ENCODE measurements around the gene SSRP1. TPM values are rescaled to one million over a fixed set of nuclear protein-coding genes. Genes with fewer than 3 reads are reported as not detected.

SSRP1 gene
- total and polyA plus RNA-seq, 2 donors from 2014 or later: 44.5 to 78.5 TPM

DNA sequence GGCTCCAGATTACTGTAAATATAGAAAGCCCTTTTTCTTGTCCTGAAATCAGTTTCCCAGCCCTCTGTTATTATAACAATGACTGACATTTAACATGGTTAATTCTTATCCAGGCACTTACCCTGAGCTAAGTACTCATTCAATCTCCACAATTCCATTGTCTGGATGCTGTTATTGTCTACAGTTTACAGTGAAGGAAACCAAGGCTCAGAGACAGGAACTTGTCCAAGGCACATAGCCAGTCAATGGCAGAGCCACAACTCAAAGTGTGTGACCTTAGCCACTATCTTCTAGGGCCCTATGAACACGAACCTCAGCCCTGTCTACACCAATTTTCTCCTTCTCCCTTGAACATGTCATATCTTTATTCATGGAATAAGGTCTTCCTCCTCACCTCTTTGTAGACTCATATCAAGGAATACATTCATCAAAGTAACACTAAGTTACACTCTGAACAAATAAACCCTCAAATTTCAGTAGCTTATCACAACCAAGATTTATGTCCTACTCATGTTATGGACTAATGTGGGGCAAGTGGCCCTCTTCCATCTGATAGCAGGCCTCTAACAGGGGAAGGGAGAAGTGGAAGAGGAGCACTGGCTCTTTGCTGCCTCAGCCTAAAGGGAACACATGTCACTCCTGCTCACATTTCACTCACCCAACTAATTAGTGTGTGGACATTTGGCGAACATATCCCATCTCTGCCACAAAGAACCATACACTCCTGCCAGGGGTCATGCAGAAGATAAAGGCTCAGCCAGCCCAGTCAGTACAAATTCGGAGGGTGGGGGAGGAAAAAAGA lies 59.3 kb downstream of the SSRP1 start:
- Histone ChIP-seq H3K9ac (ENCODE audit: low read length in 3 of 3) (no peak overlapping the region), H3K36me3 (ENCODE audit: control insufficient read depth in 2 of 3, insufficient read depth in 3 of 3, low read length in 3 of 3) (no peaks in the 10 kb centered on the region), H3K9me3 (ENCODE audit: control insufficient read depth in 2 of 3, insufficient read depth in 1 of 3, low read length in 3 of 3) (peaks cover 0 to 2% (median 0%) of the 10 kb centered on the region in 3 donors), H3K4me3 (ENCODE audit: low read length in 3 of 3) (no peak overlapping the region), H3K4me1 (ENCODE audit: control insufficient read depth in 2 of 3, insufficient read depth in 2 of 3, low read depth in 1 of 3, low read length in 3 of 3) (peaks cover 2 to 8% (median 7%) of the 10 kb centered on the region in 3 donors), H3K27ac (ENCODE audit: low read depth in 2 of 2, low read length in 2 of 2) (no peak overlapping the region), H3K27me3 (ENCODE audit: control insufficient read depth, insufficient read depth, low read length) (no peaks in the 10 kb centered on the region)
- TF ChIP-seq, protein P1, sequence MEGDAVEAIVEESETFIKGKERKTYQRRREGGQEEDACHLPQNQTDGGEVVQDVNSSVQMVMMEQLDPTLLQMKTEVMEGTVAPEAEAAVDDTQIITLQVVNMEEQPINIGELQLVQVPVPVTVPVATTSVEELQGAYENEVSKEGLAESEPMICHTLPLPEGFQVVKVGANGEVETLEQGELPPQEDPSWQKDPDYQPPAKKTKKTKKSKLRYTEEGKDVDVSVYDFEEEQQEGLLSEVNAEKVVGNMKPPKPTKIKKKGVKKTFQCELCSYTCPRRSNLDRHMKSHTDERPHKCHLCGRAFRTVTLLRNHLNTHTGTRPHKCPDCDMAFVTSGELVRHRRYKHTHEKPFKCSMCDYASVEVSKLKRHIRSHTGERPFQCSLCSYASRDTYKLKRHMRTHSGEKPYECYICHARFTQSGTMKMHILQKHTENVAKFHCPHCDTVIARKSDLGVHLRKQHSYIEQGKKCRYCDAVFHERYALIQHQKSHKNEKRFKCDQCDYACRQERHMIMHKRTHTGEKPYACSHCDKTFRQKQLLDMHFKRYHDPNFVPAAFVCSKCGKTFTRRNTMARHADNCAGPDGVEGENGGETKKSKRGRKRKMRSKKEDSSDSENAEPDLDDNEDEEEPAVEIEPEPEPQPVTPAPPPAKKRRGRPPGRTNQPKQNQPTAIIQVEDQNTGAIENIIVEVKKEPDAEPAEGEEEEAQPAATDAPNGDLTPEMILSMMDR (IDR thresholded peaks at IDR 0.05; ENCODE audit: borderline replicate concordance, extremely low read depth, insufficient read depth): no peak
- intact Hi-C loops (cut with DNase I): no loop called here
- FAIRE-seq (no peak), DNase-seq (no peak)

Other genes starting within 250 kb of the SSRP1 start
- not detected for gene LRRC55, start 153.9 kb downstream of the SSRP1 start, total RNA-seq
- gene LRRC55, start 153.9 kb downstream of the SSRP1 start, polyA plus RNA-seq (ENCODE audit: insufficient read depth, low read depth, low replicate concordance): 0.09 TPM
- gene APLNR, start 98.6 kb downstream of the SSRP1 start, total RNA-seq: 5.3 TPM
- 16.6 TPM for gene APLNR, start 98.6 kb downstream of the SSRP1 start, polyA plus RNA-seq (ENCODE audit: insufficient read depth, low read depth, low replicate concordance)
- 206 TPM for gene TNKS1BP1, start 10.9 kb downstream of the SSRP1 start, total RNA-seq
- gene TNKS1BP1, start 10.9 kb downstream of the SSRP1 start, polyA plus RNA-seq (ENCODE audit: insufficient read depth, low read depth, low replicate concordance): 53.3 TPM
- not detected for gene P2RX3, start 2.5 kb upstream of the SSRP1 start, total RNA-seq
- not detected for gene P2RX3, start 2.5 kb upstream of the SSRP1 start, polyA plus RNA-seq (ENCODE audit: insufficient read depth, low read depth, low replicate concordance)
- gene PRG3, start 45.3 kb upstream of the SSRP1 start, total RNA-seq: not detected
- gene PRG3, start 45.3 kb upstream of the SSRP1 start, polyA plus RNA-seq (ENCODE audit: insufficient read depth, low read depth, low replicate concordance): not detected
- gene PRG2, start 54.8 kb upstream of the SSRP1 start, total RNA-seq: 0.22 TPM
- gene PRG2, start 54.8 kb upstream of the SSRP1 start, polyA plus RNA-seq (ENCODE audit: insufficient read depth, low read depth, low replicate concordance): not detected
- 39.8 TPM for gene SLC43A3, start 91.2 kb upstream of the SSRP1 start, total RNA-seq
- 6.0 TPM for gene SLC43A3, start 91.2 kb upstream of the SSRP1 start, polyA plus RNA-seq (ENCODE audit: insufficient read depth, low read depth, low replicate concordance)
- 2.6 TPM for gene RTN4RL2, start 124.6 kb upstream of the SSRP1 start, total RNA-seq
- gene RTN4RL2, start 124.6 kb upstream of the SSRP1 start, polyA plus RNA-seq (ENCODE audit: insufficient read depth, low read depth, low replicate concordance): 5.5 TPM
- gene SLC43A1, start 179.8 kb upstream of the SSRP1 start, total RNA-seq: 4.1 TPM
- 16.6 TPM for gene SLC43A1, start 179.8 kb upstream of the SSRP1 start, polyA plus RNA-seq (ENCODE audit: insufficient read depth, low read depth, low replicate concordance)
- gene TIMM10, start 194.9 kb upstream of the SSRP1 start, total RNA-seq: 38.6 TPM
- 174 TPM for gene TIMM10, start 194.9 kb upstream of the SSRP1 start, polyA plus RNA-seq (ENCODE audit: insufficient read depth, low read depth, low replicate concordance)
- gene SMTNL1, start 201.7 kb upstream of the SSRP1 start, total RNA-seq: not detected
- gene SMTNL1, start 201.7 kb upstream of the SSRP1 start, polyA plus RNA-seq (ENCODE audit: insufficient read depth, low read depth, low replicate concordance): not detected
- gene UBE2L6, start 231.8 kb upstream of the SSRP1 start, total RNA-seq: 71.4 TPM
- 73.9 TPM for gene UBE2L6, start 231.8 kb upstream of the SSRP1 start, polyA plus RNA-seq (ENCODE audit: insufficient read depth, low read depth, low replicate concordance)

Data from kidney (tissue), 14 donors.